PC-9 (cell line): Measurements from ENCODE around the gene TAAR9.

ENCODE experiments used
- CTCF ChIP-seq: fragments of 200-600 bp; sonication (generic); conservative IDR thresholded peaks from 2 replicates; pipeline ENCODE4 v1.6.1; 2017; ENCODE audit warnings: mixed run types, antibody characterized with exemption, mild to moderate bottlenecking, moderate library complexity
- EZH2 ChIP-seq: fragments of 200-600 bp; sonication (generic); IDR thresholded peaks from 2 replicates; pipeline ENCODE4 v1.8.0; 2017; ENCODE audit warnings: antibody characterized with exemption, low read depth

- TF ChIP-seq CTCF = no peak
- TF ChIP-seq EZH2 = no peak
These were observed 33.7 kb downstream of the TAAR9 start for GRCh38 chr6:132571774-132572173.
